Measurements from ENCODE around the gene KLHL14. TPM values are rescaled to one million over a fixed set of nuclear protein-coding genes. Genes with fewer than 3 reads are reported as not detected.

The KLHL14 gene
- polyA plus RNA-seq, 1 experiment, result not detected

DNA sequence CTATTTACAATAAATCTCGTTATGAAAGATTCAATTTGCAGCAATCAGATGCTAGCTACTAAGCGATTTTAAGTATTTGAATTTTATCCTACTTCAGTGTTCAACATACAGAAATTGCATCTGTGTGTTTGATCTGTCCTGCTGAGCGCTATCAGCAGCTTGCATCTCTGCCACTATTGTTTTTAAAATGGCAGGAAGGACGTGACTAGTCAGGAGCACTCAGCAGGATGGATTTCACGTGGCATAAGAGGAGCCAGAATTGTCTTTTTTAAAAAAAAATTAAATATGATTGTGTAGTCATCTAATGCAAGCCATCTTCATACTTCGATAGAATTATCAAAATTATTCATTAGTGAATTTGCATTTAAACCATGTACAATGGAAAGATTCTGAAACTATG, 2.8 kb upstream of the KLHL14 start:
- TF ChIP-seq, protein P1, sequence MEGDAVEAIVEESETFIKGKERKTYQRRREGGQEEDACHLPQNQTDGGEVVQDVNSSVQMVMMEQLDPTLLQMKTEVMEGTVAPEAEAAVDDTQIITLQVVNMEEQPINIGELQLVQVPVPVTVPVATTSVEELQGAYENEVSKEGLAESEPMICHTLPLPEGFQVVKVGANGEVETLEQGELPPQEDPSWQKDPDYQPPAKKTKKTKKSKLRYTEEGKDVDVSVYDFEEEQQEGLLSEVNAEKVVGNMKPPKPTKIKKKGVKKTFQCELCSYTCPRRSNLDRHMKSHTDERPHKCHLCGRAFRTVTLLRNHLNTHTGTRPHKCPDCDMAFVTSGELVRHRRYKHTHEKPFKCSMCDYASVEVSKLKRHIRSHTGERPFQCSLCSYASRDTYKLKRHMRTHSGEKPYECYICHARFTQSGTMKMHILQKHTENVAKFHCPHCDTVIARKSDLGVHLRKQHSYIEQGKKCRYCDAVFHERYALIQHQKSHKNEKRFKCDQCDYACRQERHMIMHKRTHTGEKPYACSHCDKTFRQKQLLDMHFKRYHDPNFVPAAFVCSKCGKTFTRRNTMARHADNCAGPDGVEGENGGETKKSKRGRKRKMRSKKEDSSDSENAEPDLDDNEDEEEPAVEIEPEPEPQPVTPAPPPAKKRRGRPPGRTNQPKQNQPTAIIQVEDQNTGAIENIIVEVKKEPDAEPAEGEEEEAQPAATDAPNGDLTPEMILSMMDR (IDR thresholded peaks at IDR 0.05; ENCODE audit: low read depth, low read length), result no peak

DNA sequence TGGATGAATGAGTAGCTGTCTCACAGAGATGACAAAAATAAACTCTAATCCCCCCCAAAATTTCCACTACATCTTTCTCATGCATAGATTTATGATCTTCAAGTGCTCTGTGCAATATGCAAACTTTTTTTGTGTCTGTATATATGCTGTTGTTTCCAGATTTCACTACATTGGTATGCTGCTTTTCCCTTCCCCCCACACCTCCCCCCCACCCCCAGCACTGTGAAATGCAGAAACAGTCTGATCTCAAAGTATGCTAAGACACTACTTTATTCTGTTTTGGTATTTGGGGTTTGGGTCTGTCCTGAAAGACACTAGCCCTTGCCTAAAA, 524 bp upstream of the KLHL14 start:
- ChIA-PET POLR2A (no interaction called here), CTCF (interaction anchor here (1.1 kb wide), 1 partner anchor 59 kb away, joined by 3 read pairs; no protein-coding TSS in a partner anchor)
- no peaks in the 10 kb centered on the region; the same call in 1 of the 2 replicates for H3K9me3 ChIP-seq (ENCODE audit: control insufficient read depth, insufficient read depth, low read length)
- H3K27ac ChIP-seq (ENCODE audit: low read depth, low read length), result no peak overlapping the region
- TF ChIP-seq, protein P1 (IDR thresholded peaks at IDR 0.05; ENCODE audit: low read depth, low read length), result no peak
- DNase-seq (ENCODE audit: low read depth, low spot score), result no peak
- H3K4me3 ChIP-seq (ENCODE audit: low read depth, low read length), result no peak overlapping the region
- peaks cover 34% of the 10 kb centered on the region for H3K27me3 ChIP-seq (ENCODE audit: control insufficient read depth, insufficient read depth, low read length)

More for the DNA sequence above, 2.8 kb upstream of the KLHL14 start:
- Histone ChIP-seq H3K27ac (ENCODE audit: low read depth, low read length) (no peak overlapping the region), H3K9me3 (ENCODE audit: control insufficient read depth, insufficient read depth, low read length) (no peaks in the 10 kb centered on the region; the same call in 1 of the 2 replicates), H3K27me3 (ENCODE audit: control insufficient read depth, insufficient read depth, low read length) (peaks cover 23% of the 10 kb centered on the region), H3K4me3 (ENCODE audit: low read depth, low read length) (no peak overlapping the region)
- DNase-seq (ENCODE audit: low read depth, low spot score), result no peak
- ChIA-PET POLR2A (no interaction called here), CTCF (no interaction called here)

DNA sequence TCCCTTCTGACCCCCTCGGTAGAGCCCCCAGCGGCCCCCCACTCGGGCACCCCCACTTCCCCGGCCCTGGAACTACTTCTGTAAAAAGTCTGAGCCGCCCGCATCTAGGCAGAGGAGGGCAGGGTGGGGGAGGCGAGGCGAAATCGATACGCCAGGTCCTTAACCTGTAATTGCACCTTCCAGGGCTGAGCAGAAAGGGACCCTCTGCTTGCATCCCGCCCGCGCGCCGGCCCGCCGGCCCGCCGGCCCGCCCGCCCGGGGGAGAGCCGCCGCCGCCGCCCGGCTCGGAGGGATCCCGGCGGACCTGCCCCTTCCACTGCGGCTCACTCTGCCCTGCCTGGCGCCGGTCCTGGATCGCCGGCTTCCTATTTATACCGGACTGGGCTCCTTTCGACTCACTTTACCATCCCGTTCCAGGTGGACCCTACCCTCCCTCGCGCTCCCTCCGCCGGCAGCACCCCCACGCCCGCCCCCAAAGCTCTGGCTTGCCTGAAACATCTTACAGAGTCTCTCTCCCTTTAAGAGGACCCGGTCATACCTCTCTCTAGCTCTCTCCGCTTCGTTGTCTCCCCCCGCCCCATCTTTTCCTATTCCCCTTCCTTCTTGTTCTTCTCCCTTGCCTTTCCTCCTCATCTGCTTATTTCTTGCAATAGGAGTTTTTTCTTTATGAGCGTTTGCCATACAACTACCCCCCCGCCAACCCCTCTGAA, 797 bp downstream of the KLHL14 start:
- peaks cover 34% of the 10 kb centered on the region for H3K27me3 ChIP-seq (ENCODE audit: control insufficient read depth, insufficient read depth, low read length)
- CTCF ChIA-PET, result no interaction called here
- H3K4me3 ChIP-seq (ENCODE audit: low read depth, low read length), result no peak overlapping the region
- no peaks in the 10 kb centered on the region; the same call in 1 of the 2 replicates for H3K9me3 ChIP-seq (ENCODE audit: control insufficient read depth, insufficient read depth, low read length)
- DNase-seq (ENCODE audit: low read depth, low spot score), result no peak
- no peak overlapping the region for H3K27ac ChIP-seq (ENCODE audit: low read depth, low read length)
- POLR2A ChIA-PET, result no interaction called here
- TF ChIP-seq, protein P1 (IDR thresholded peaks at IDR 0.05; ENCODE audit: low read depth, low read length), result no peak

DNA sequence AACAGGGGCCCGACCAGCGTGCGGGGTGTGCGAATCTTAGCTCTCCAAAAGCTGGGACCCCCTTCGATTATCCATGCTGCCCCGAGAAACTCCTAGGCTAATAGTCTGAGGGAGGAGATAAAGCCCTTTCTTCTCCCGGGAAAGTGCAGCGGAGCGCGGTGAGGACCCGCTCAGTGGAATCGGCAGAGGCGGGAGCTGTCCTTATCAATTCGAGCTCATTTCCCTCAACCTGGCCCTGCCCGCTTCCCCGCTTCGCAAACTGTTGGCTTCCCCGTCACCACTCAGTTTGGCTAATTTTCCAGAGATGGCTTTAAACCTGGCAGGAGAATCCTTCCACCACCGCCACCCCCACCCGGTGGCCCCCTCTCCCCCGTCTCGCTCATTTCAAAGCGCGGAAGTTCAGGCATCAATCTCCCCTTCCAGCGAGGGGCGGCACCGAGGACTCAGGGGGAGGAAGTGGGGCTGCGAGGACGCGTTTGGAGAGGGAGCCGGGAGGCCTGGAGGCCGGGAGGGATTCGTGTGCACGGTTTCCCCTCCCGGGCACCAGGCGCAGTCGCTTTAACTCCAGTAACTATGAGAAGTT, 1.6 kb downstream of the KLHL14 start:
- Histone ChIP-seq H3K4me3 (ENCODE audit: low read depth, low read length) (no peak overlapping the region), H3K27me3 (ENCODE audit: control insufficient read depth, insufficient read depth, low read length) (peaks cover 34% of the 10 kb centered on the region), H3K9me3 (ENCODE audit: control insufficient read depth, insufficient read depth, low read length) (no peaks in the 10 kb centered on the region; the same call in 1 of the 2 replicates), H3K27ac (ENCODE audit: low read depth, low read length) (no peak overlapping the region)
- POLR2A ChIA-PET, result no interaction called here
- TF ChIP-seq, protein P1 (IDR thresholded peaks at IDR 0.05; ENCODE audit: low read depth, low read length), result no peak
- no peak for DNase-seq (ENCODE audit: low read depth, low spot score)
- CTCF ChIA-PET, result no interaction called here

DNA sequence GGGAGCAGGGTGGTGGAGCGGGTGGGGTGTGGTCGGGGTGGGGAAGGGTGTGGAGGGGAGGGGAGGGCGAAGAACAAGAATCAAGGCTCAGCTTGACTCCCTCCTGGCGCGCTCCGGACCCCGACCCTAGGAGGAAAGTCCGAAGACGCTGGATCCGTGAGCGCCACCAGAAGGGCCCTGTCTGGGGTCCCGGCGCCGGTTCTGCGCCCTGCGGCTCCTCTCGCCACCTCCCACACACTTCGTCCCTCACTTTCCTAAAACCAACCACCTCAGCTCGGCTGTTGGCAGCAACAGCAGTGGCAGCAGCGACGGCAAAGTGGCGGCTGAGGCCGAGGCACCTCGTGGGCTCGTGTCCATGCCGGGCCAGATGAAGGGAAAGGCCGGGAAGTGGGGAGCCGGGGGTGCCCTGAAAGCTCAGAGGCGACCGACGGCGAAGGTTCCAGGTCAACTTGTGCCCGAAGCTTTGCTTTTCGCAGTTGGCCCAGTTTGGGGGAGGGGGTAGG, 2.1 kb downstream of the KLHL14 start:
- TF ChIP-seq, protein P1 (IDR thresholded peaks at IDR 0.05; ENCODE audit: low read depth, low read length), result no peak
- H3K9me3 ChIP-seq (ENCODE audit: control insufficient read depth, insufficient read depth, low read length), result no peaks in the 10 kb centered on the region; the same call in 1 of the 2 replicates
- DNase-seq (ENCODE audit: low read depth, low spot score), result no peak
- no peak overlapping the region for H3K27ac ChIP-seq (ENCODE audit: low read depth, low read length)
- H3K4me3 ChIP-seq (ENCODE audit: low read depth, low read length), result no peak overlapping the region
- H3K27me3 ChIP-seq (ENCODE audit: control insufficient read depth, insufficient read depth, low read length), result peaks cover 34% of the 10 kb centered on the region
- ChIA-PET CTCF (no interaction called here), POLR2A (no interaction called here)
